ENCODE measurements around the gene LYPLA2.
"Not testable (repeated sequence)": the region's sequence is repeated elsewhere in the genome, so short reads cannot be mapped to it uniquely, and the experiment has no call there.

LYPLA2 gene

DNA sequence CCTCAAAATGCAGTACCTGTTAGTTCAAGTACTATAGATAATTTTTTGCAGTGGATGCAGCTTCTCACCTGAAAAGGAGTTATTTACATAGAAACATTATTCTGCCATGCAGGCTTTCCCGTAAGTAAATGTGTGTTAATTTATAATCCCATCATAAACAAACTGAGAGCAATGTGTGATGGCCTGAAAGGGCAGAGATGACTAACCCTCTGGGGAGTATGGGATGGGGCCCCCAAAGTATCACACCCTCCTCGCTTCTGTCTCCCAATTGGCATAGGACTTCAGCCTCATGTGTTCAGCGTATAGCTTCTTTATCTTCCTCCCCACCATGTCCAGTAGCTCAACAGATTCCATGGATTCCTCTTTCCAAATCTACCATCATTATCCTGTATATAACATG lies 26.7 kb downstream of the LYPLA2 start:
- TF ChIP-seq, protein P1, sequence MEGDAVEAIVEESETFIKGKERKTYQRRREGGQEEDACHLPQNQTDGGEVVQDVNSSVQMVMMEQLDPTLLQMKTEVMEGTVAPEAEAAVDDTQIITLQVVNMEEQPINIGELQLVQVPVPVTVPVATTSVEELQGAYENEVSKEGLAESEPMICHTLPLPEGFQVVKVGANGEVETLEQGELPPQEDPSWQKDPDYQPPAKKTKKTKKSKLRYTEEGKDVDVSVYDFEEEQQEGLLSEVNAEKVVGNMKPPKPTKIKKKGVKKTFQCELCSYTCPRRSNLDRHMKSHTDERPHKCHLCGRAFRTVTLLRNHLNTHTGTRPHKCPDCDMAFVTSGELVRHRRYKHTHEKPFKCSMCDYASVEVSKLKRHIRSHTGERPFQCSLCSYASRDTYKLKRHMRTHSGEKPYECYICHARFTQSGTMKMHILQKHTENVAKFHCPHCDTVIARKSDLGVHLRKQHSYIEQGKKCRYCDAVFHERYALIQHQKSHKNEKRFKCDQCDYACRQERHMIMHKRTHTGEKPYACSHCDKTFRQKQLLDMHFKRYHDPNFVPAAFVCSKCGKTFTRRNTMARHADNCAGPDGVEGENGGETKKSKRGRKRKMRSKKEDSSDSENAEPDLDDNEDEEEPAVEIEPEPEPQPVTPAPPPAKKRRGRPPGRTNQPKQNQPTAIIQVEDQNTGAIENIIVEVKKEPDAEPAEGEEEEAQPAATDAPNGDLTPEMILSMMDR (IDR thresholded peaks at IDR 0.05; ENCODE audit: unreplicated experiment in 3 of 3) = no peak
- H3K4me1 Mint-ChIP-seq = no peaks in the 10 kb centered on the region
- no peak overlapping the region for H3K4me3 Mint-ChIP-seq
- no peak overlapping the region for H3K27ac Mint-ChIP-seq
- H3K9me3 Mint-ChIP-seq = no peaks in the 10 kb centered on the region
- peaks cover 20% of the 10 kb centered on the region for H3K36me3 Mint-ChIP-seq (ENCODE audit: low read depth)
- no peaks in the 10 kb centered on the region for H3K27me3 Mint-ChIP-seq (ENCODE audit: low read depth)

DNA sequence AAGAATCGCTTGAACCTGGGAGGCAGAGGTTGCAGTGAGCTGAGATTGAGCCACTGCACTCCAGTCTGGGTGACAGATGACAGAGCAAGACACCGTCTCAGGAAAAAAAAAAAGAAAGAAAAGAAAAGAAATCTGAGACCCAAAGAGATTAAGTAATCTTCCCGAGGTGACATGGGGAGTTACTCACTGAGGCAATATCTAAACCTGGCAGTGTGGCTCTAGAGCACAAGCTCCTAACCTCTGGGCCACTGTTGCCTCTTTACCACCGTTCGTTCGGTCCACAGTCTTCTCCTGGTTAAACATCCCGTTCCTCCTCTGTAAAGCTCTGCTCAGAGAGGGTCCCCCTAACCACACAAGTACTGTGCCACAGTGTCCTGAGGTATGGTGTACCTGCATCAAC lies 32.8 kb downstream of the LYPLA2 start:
- TF ChIP-seq, protein P1 (IDR thresholded peaks at IDR 0.05; ENCODE audit: unreplicated experiment in 3 of 3) = no peak
- Mint-ChIP-seq H3K27me3 (ENCODE audit: low read depth) (no peaks in the 10 kb centered on the region), H3K36me3 (ENCODE audit: low read depth) (no peaks in the 10 kb centered on the region), H3K27ac (peak overlapping the region in 2 of 3 experiments; percentile 96 to 98), H3K4me1 (peaks cover 11% of the 10 kb centered on the region), H3K9me3 (no peaks in the 10 kb centered on the region), H3K4me3 (peak overlapping the region; percentile 96 to 100 (median 99))

DNA sequence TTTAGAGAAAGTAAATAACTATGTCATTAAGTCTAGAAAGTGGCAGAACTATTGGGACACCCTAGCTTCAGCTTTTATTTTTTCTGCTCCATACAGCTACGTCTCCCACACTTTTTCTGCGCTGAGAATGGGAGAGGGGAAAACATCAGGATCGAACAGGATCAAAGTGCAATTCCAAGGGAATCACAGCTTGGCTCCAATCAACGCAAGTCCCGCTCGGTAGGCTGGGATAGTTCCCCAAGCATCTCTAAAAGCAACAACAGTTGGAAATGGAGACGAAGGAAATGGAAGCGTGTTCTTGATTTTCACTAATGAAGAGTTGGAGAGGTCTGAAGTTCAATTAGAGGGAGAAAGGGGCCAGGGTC lies 33.7 kb downstream of the LYPLA2 start:
- Mint-ChIP-seq H3K27me3 (ENCODE audit: low read depth) (no peaks in the 10 kb centered on the region), H3K9me3 (no peaks in the 10 kb centered on the region), H3K27ac (peak overlapping the region; percentile 96 to 98 (median 96)), H3K4me1 (peaks cover 11% of the 10 kb centered on the region), H3K36me3 (ENCODE audit: low read depth) (no peaks in the 10 kb centered on the region), H3K4me3 (peak overlapping the region; percentile 96 to 100 (median 99))
- TF ChIP-seq, protein P1 (IDR thresholded peaks at IDR 0.05; ENCODE audit: unreplicated experiment in 3 of 3) = no peak

DNA sequence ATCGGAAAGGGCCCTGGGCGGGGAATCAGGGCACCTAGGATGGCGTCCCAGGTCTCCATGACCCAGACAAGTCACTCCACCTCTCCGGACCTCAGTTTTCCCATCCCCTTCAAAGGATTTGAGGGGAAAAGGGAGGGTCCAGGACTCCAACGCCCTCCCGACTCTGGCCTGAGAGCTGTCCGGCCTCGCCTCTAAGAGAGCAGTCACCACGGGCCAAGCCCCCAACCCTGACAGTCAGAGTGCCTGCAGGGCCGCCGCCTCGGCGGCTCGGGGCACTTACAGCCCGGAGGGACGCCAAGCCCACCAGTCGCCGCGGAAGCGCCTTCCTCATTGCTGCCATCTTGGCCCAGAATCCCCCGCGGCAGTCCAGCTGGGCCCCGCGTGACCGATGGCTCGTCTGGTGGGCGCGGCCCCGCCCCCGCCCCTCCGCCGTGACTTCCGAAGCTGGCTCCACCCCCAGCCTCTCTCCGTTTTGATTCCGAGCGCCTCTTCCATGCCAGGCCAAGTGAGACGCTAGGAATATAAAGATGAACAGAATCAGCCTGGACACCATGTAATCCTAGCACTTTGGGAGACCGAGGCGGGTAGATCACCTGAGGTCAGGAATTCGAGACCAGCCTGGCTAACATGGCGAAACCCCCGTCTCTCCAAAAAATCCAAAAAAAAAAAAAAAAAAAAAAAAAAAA lies 34.3 kb downstream of the LYPLA2 start, which contains the start of gene HMGCL:
TSS of gene HMGCL (minus strand) at position 354 of the 686 bp plus-strand sequence. CDS start at position 340, 14 bp downstream.
- Mint-ChIP-seq H3K9me3 (no peaks in the 10 kb centered on the region), H3K4me1 (peaks cover 11% of the 10 kb centered on the region), H3K36me3 (ENCODE audit: low read depth) (no peaks in the 10 kb centered on the region), H3K4me3 (peak within 1 kb of the TSS; percentile 96 to 100 (median 99)), H3K27me3 (ENCODE audit: low read depth) (no peaks in the 10 kb centered on the region), H3K27ac (peak within 1 kb of the TSS; percentile 96 to 98 (median 96))
- TF ChIP-seq, protein P1 (IDR thresholded peaks at IDR 0.05; ENCODE audit: unreplicated experiment in 3 of 3) = no peak

DNA sequence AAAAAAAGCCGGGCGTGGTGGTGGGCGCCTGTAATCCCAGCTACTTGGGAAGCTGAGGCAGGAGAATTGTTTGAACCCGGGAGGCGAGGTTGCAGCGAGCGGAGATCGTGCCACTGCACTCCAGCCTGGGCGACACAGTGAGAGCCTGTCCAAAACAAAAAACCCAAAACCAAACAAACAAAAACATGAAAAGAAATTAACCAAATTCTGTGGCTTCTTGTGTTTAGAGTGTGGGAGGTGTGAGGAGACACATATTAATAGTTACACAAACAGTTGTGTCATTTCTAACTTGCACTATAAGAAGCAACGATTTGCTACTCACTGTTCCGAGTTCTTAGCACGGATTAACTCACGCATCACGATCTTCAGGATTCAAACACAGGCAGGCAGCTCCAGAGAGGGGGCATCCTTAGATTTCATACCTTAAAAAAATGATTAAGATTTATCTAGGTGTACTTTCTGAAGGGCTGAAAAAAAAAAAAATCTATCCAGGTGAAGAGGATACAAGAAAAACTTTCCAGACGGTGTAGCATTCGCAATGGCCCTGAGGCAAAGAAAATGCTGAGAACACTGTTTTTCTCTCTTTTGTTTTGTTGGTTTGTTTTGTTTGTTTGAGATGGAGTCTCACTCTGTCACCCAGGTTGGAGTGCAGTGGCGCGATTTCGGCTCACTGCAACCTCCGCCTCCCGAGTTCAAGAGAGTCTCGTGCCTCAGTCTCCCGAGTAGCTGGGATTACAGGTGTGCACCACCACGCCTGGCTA lies 35.0 kb downstream of the LYPLA2 start:
- H3K27me3 Mint-ChIP-seq (ENCODE audit: low read depth) = no peaks in the 10 kb centered on the region
- peaks cover 11% of the 10 kb centered on the region for H3K4me1 Mint-ChIP-seq
- H3K4me3 Mint-ChIP-seq = peak overlapping the region; percentile 96 to 100 (median 99)
- TF ChIP-seq, protein P1 (IDR thresholded peaks at IDR 0.05; ENCODE audit: unreplicated experiment in 3 of 3) = no peak
- H3K27ac Mint-ChIP-seq = peak overlapping the region; percentile 96 to 98 (median 96)
- no peaks in the 10 kb centered on the region for H3K36me3 Mint-ChIP-seq (ENCODE audit: low read depth)
- no peaks in the 10 kb centered on the region for H3K9me3 Mint-ChIP-seq

DNA sequence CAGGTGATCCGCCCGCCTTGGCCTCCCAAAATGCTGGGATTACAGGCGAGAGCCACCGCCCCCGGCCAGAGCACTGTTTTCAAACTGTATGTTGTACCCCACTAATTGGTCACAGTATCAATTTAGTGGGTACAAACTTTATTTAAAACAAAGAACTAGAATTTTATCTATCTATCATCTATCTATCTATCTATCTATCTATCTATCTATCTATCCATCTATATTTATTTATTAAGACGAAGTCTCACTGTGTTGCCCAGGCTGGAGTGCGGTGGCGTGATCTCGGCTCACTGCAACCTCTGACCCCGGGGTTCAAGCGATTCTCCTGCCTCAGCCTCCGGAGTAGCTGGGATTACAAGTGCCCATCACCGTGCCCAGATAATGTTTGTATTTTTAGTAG lies 35.6 kb downstream of the LYPLA2 start:
- H3K9me3 Mint-ChIP-seq; H3K27ac Mint-ChIP-seq; H3K36me3 Mint-ChIP-seq (ENCODE audit: low read depth); H3K27me3 Mint-ChIP-seq (ENCODE audit: low read depth): not testable (repeated sequence)
- peak overlapping the region; percentile 61 to 64 (median 62) for H3K4me3 Mint-ChIP-seq
- H3K4me1 Mint-ChIP-seq = peaks cover 11% of the 10 kb centered on the region

All from nephron (organoid).